NCI-H1694 (cell line): Measurements from ENCODE around the gene AFF3.

Source experiments
- DNase-seq: peaks from one replicate; lab custom pipeline; 2025; lab: John Stamatoyannopoulos, UW

Gene AFF3

GRCh38 chr2:99700482-99701398 lies 441.6 kb downstream of the AFF3 start:
- no peak for DNase-seq

GRCh38 chr2:99698896-99699295 lies 443.5 kb downstream of the AFF3 start:
- no peak for DNase-seq

- no peak for DNase-seq
These were observed 444.4 kb downstream of the AFF3 start for GRCh38 chr2:99697811-99698568.

GRCh38 chr2:99695944-99696253 lies 446.5 kb downstream of the AFF3 start:
- DNase-seq, result no peak

GRCh38 chr2:99695130-99695943 lies 447.1 kb downstream of the AFF3 start:
- no peak for DNase-seq

GRCh38 chr2:99694331-99694730 lies 448.1 kb downstream of the AFF3 start:
- DNase-seq, result no peak

GRCh38 chr2:99692785-99693184 lies 449.6 kb downstream of the AFF3 start:
- DNase-seq, result no peak

- no peak for DNase-seq
These were observed 450.5 kb downstream of the AFF3 start for GRCh38 chr2:99691926-99692325.

- no peak for DNase-seq
These were observed 453.1 kb downstream of the AFF3 start for GRCh38 chr2:99689145-99689742.

GRCh38 chr2:99688699-99689098 lies 453.7 kb downstream of the AFF3 start:
- no peak for DNase-seq

- DNase-seq, result no peak
These were observed 459.9 kb downstream of the AFF3 start for GRCh38 chr2:99682275-99683060.

- no peak for DNase-seq
These were observed 461.4 kb downstream of the AFF3 start for GRCh38 chr2:99680946-99681345.

GRCh38 chr2:99679518-99679917 lies 462.9 kb downstream of the AFF3 start:
- DNase-seq, result no peak

- no peak for DNase-seq
These were observed 463.8 kb downstream of the AFF3 start for GRCh38 chr2:99678625-99679024.

- DNase-seq, result no peak
These were observed 464.6 kb downstream of the AFF3 start for GRCh38 chr2:99677814-99678213.

- no peak for DNase-seq
These were observed 467.2 kb downstream of the AFF3 start for GRCh38 chr2:99675130-99675661.

GRCh38 chr2:99674090-99674489 lies 468.3 kb downstream of the AFF3 start:
- no peak for DNase-seq

- no peak for DNase-seq
These were observed 469.5 kb downstream of the AFF3 start for GRCh38 chr2:99672766-99673350.

GRCh38 chr2:99670768-99671734 lies 471.3 kb downstream of the AFF3 start:
- DNase-seq, result no peak
